Measurements from ENCODE around the gene CHD5.

The CHD5 gene

DNA sequence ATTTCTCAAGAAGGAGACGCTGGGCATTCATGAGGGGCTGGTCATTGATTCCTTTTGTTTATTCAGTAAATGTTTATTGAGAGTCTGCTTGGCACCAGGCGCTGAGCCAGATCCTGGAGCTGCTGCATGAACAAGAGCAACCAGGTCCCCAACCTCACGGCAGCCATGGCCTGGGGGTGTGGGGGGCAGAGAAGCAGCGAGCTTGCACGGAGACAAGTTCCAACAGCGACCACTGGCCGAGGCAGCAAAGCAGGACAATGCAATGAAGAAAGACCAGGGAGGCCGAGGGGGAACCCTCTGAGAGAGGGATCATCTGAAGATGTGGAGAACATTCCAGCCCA, 126.9 kb downstream of the CHD5 start:
- H3K36me3 ChIP-seq (ENCODE audit: control insufficient read depth in 2 of 2, insufficient read depth in 2 of 2, low read length in 2 of 2): no peaks in the 10 kb centered on the region
- no peak overlapping the region for H3K4me3 ChIP-seq (ENCODE audit: low read length in 2 of 2)
- H3K27ac ChIP-seq (ENCODE audit: low read length): no peak overlapping the region
- no peaks in the 10 kb centered on the region for H3K27me3 ChIP-seq (ENCODE audit: control insufficient read depth in 1 of 2, insufficient read depth in 2 of 2, low read length in 2 of 2)
- H3K9ac ChIP-seq (ENCODE audit: low read length in 2 of 2): no peak overlapping the region
- H3K9me3 ChIP-seq (ENCODE audit: control insufficient read depth in 2 of 2, low read length in 2 of 2): no peaks in the 10 kb centered on the region
- no peaks in the 10 kb centered on the region for H3K4me1 ChIP-seq (ENCODE audit: control insufficient read depth, insufficient read depth, low read length)

DNA sequence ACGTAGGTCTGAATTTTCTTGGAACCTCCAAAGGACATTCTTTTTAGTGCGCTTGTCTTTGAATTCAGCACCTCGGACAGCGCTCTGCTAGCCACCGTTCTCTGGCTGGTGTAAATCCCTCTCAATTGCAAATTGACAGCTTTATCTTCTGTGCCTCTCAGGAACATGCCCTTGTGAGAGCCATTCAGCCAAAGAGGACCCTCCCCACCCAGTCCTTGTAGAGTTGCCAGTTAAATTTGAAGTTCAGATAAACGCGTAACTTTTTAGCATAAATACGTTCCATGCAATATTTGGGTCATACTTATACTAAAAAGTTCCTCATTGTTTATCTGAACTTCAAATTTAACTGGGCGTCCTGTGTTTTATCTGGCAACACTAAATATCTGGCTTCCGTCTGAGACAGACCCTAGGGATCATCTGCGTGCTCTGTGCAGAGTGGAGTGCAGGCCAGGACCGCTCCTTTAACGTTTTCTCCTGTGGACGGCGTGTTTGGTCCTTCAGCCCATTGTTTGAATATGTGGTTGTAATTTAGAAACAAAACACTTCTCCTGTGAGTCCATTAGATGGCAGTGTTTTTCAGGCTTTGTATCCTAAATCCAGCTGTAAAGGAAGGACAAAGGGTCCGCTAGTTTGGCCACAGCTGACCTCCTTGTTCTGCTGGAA, 127.4 kb downstream of the CHD5 start:
- Histone ChIP-seq H3K9me3 (ENCODE audit: control insufficient read depth in 2 of 2, low read length in 2 of 2) (no peaks in the 10 kb centered on the region), H3K27me3 (ENCODE audit: control insufficient read depth in 1 of 2, insufficient read depth in 2 of 2, low read length in 2 of 2) (no peaks in the 10 kb centered on the region), H3K36me3 (ENCODE audit: control insufficient read depth in 2 of 2, insufficient read depth in 2 of 2, low read length in 2 of 2) (no peaks in the 10 kb centered on the region), H3K4me1 (ENCODE audit: control insufficient read depth, insufficient read depth, low read length) (no peaks in the 10 kb centered on the region), H3K27ac (ENCODE audit: low read length) (no peak overlapping the region), H3K4me3 (ENCODE audit: low read length in 2 of 2) (no peak overlapping the region), H3K9ac (ENCODE audit: low read length in 2 of 2) (no peak overlapping the region)
